Neural crest cell (in vitro differentiated cells): ENCODE measurements around the gene MDFI. TPM values are rescaled to one million over a fixed set of nuclear protein-coding genes. Genes with fewer than 3 reads are reported as not detected.

Source experiments
- DNase-seq: peaks from one replicate; pipeline ENCODE4 v3.0.0; 2021; ENCODE audit warnings: low read depth, mixed read lengths, low spot score
- H3K27ac Mint-ChIP-seq: one replicate; pipeline ENCODE4 v1.8.0; 2021; ENCODE audit warnings: mild to moderate bottlenecking, mixed read lengths; ENCODE audit not compliant: unreplicated experiment
- H3K27me3 Mint-ChIP-seq: 2 replicates; pipeline ENCODE4 v1.8.0; 2021; ENCODE audit warnings: low read depth, mild to moderate bottlenecking, mixed read lengths
- H3K36me3 Mint-ChIP-seq: 2 replicates; pipeline ENCODE4 v1.8.0; 2021; ENCODE audit warnings: low read depth, mild to moderate bottlenecking, mixed read lengths
- H3K4me1 Mint-ChIP-seq: 2 replicates; pipeline ENCODE4 v1.8.0; 2021; ENCODE audit warnings: mixed read lengths
- H3K4me3 Mint-ChIP-seq: one replicate; pipeline ENCODE4 v1.8.0; 2021; ENCODE audit warnings: mild to moderate bottlenecking, mixed read lengths
- H3K9me3 Mint-ChIP-seq: 2 replicates; pipeline ENCODE4 v1.8.0; 2021; ENCODE audit warnings: mixed read lengths
- total RNA-seq: library from RNA; stranded (reverse); gene quantifications from 2 replicates; pipeline ENCODE4 v1.2.1, GENCODE V29; 2021
- TF ChIP-seq, protein P1 (sequence below): fragments of 200-600 bp; sonication (generic); conservative IDR thresholded peaks from 2 replicates; pipeline ENCODE4 v1.5.0; 2021; ENCODE audit warnings: antibody characterized with exemption, mild to moderate bottlenecking

The MDFI gene
- total RNA-seq, 1 donor from 2014 or later, result 65.8 TPM

DNA sequence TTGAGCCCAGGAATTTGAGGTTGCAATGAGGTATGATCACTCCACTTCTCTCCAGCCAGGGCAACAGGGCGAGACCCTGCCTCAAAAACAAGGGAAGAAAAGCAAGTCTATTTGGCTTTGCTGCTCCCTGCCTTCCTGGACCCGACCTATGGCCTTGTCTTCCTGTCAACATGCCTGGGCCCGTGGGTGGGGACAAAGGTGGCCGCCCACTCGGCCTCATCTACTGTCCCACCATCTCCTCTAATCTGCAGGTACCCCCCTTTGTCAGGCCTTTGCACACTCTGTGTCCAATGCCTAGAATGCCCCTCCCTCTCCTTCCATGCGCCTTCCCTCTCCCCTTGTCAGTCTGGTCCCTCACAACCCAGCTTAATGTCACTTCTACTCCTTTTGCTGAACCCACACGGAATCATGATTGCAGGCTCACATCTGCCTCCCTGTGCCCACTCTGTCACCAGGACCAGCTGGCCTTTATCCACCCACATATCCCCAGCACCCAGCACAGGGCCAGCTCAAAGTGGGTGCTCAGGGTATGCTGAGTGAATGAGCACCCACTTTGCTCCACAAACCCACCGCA, 40.3 kb downstream of the MDFI start:
- Mint-ChIP-seq H3K27ac (no peak overlapping the region), H3K4me1 (peaks cover 29% of the 10 kb centered on the region)

DNA sequence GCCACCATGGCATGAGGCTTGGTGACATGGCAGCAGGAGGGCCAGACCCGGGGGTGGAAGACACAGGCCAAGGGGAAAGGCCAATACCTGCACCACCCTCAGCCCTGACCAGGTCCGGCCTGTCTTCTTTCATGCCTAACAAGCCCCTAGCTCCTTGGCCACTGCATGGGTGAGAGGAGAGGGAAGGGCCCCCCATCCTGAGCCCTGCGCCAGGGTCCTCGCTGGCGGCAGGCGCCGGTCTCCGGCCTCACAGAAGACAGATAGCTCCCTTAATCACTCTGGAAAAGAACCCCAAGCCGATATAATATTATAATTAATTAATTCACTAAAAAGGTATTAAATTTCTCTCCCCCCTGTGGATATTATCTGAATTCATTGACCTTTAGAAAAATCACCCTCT, 41.4 kb downstream of the MDFI start:
- Mint-ChIP-seq H3K4me3 (no peak overlapping the region), H3K27ac (no peak overlapping the region)
- TF ChIP-seq, protein P1, sequence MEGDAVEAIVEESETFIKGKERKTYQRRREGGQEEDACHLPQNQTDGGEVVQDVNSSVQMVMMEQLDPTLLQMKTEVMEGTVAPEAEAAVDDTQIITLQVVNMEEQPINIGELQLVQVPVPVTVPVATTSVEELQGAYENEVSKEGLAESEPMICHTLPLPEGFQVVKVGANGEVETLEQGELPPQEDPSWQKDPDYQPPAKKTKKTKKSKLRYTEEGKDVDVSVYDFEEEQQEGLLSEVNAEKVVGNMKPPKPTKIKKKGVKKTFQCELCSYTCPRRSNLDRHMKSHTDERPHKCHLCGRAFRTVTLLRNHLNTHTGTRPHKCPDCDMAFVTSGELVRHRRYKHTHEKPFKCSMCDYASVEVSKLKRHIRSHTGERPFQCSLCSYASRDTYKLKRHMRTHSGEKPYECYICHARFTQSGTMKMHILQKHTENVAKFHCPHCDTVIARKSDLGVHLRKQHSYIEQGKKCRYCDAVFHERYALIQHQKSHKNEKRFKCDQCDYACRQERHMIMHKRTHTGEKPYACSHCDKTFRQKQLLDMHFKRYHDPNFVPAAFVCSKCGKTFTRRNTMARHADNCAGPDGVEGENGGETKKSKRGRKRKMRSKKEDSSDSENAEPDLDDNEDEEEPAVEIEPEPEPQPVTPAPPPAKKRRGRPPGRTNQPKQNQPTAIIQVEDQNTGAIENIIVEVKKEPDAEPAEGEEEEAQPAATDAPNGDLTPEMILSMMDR, result no peak

More for the DNA sequence above, 40.3 kb downstream of the MDFI start:
- Mint-ChIP-seq H3K27me3 (peaks cover 3% of the 10 kb centered on the region), H3K36me3 (no peaks in the 10 kb centered on the region), H3K9me3 (no peaks in the 10 kb centered on the region), H3K4me3 (no peak overlapping the region)
- DNase-seq, result no peak
- TF ChIP-seq, protein P1, result no peak

GRCh38 chr6:41680182-41680965, 42.1 kb downstream of the MDFI start:
- no peaks in the 10 kb centered on the region for H3K36me3 Mint-ChIP-seq
- no peaks in the 10 kb centered on the region for H3K9me3 Mint-ChIP-seq
- H3K4me3 Mint-ChIP-seq, result no peak overlapping the region
- TF ChIP-seq, protein P1, result no peak
- H3K27me3 Mint-ChIP-seq, result peaks cover 3% of the 10 kb centered on the region
- DNase-seq, result no peak
- H3K27ac Mint-ChIP-seq, result no peak overlapping the region
- peaks cover 29% of the 10 kb centered on the region for H3K4me1 Mint-ChIP-seq

More for the DNA sequence above, 41.4 kb downstream of the MDFI start:
- H3K9me3 Mint-ChIP-seq, result no peaks in the 10 kb centered on the region
- peaks cover 3% of the 10 kb centered on the region for H3K27me3 Mint-ChIP-seq
- H3K4me1 Mint-ChIP-seq, result peaks cover 29% of the 10 kb centered on the region
- no peaks in the 10 kb centered on the region for H3K36me3 Mint-ChIP-seq
- DNase-seq, result no peak

GRCh38 chr6:41682056-41682477, 43.8 kb downstream of the MDFI start:
- TF ChIP-seq, protein P1, result peak; percentile 93
- Mint-ChIP-seq H3K9me3 (no peaks in the 10 kb centered on the region), H3K4me3 (no peak overlapping the region), H3K27ac (no peak overlapping the region), H3K36me3 (no peaks in the 10 kb centered on the region), H3K27me3 (peaks cover 1% of the 10 kb centered on the region), H3K4me1 (peaks cover 27% of the 10 kb centered on the region)
- DNase-seq, result peak; percentile 93

DNA sequence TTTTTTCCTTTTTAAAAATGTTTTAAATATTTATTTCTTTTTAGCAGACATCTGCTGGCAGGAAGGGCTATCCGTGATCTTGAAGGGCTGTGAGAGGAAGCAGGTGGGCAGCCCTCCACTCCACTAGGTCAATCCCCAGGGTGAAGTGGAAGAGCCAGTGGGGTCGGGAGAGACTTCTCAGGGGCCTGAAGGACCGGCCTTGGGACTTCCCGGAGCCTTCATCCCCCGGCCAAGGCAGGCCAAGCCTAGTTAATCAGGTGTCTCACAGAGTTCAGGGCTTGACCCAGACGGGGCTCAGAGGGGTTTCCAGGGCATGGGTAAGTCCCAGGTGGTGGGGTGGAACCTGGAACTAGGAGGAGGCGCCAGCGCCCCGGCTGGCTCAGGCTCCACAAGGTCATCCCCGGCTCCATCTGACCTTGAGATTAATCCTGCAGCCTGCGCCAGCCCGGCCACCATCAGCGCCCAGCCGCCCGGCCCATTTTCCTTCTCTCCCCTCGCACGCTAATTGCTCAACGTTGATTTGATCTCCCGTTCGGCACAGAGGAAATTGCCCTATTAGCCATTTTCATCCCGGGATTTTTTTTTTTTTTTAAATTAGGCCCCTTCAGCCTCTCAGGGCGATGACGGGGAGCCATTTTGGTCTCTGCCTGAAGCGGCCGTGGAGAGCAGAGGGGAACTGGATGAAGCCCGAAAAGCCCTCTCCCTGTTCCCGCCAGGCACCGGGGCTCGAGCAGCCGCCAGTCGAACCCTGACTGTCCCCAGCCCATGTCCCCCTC, 44.4 kb downstream of the MDFI start:
- TF ChIP-seq, protein P1, result peak; percentile 7
- H3K4me1 Mint-ChIP-seq, result peaks cover 22% of the 10 kb centered on the region
- H3K9me3 Mint-ChIP-seq, result no peaks in the 10 kb centered on the region
- no peak overlapping the region for H3K4me3 Mint-ChIP-seq
- no peaks in the 10 kb centered on the region for H3K27me3 Mint-ChIP-seq
- H3K27ac Mint-ChIP-seq, result no peak overlapping the region
- DNase-seq, result no peak
- H3K36me3 Mint-ChIP-seq, result no peaks in the 10 kb centered on the region
